Type B pancreatic cell (in vitro differentiated cells): ENCODE measurements around the gene SYNJ2. TPM values are rescaled to one million over a fixed set of nuclear protein-coding genes. Genes with fewer than 3 reads are reported as not detected.
"Not testable (repeated sequence)": the region's sequence is repeated elsewhere in the genome, so short reads cannot be mapped to it uniquely, and the experiment has no call there.

Experiments
- DNase-seq: peaks from one replicate; pipeline ENCODE4 v3.0.0; 2021; ENCODE audit warnings: mixed read lengths; ENCODE audit not compliant: unreplicated experiment; ENCODE audit errors: extremely low spot score
- H3K27ac Mint-ChIP-seq: 2 replicates; pipeline ENCODE4 v1.8.0; 2021; ENCODE audit warnings: mild to moderate bottlenecking, mixed read lengths
- H3K27me3 Mint-ChIP-seq: 2 replicates; pipeline ENCODE4 v1.8.0; 2021; ENCODE audit warnings: mixed read lengths
- H3K36me3 Mint-ChIP-seq: 2 replicates; pipeline ENCODE4 v1.8.0; 2021; ENCODE audit warnings: mixed read lengths
- H3K4me1 Mint-ChIP-seq: one replicate; pipeline ENCODE4 v1.8.0; 2021; ENCODE audit warnings: mixed read lengths; ENCODE audit not compliant: unreplicated experiment
- H3K4me3 Mint-ChIP-seq: 2 replicates; pipeline ENCODE4 v1.8.0; 2021; ENCODE audit warnings: mild to moderate bottlenecking, mixed read lengths
- H3K9me3 Mint-ChIP-seq: 2 replicates; pipeline ENCODE4 v1.8.0; 2021; ENCODE audit warnings: mixed read lengths
- long read RNA-seq: library from polyadenylated mRNA; unstranded; transcript quantifications from one replicate; pipeline ENCODE4 v2.0.0, GENCODE V29; 2020
- total RNA-seq: library from RNA; stranded (reverse); gene quantifications from 2 replicates; pipeline ENCODE4 v1.2.1, GENCODE V29; 2021; ENCODE audit warnings: low replicate concordance
- TF ChIP-seq, protein P1 (sequence below): fragments of 200-600 bp; sonication (generic); conservative IDR thresholded peaks from 2 replicates; pipeline ENCODE4 v1.5.0; 2021; ENCODE audit warnings: antibody characterized with exemption, mild to moderate bottlenecking

SYNJ2 gene, protein sequence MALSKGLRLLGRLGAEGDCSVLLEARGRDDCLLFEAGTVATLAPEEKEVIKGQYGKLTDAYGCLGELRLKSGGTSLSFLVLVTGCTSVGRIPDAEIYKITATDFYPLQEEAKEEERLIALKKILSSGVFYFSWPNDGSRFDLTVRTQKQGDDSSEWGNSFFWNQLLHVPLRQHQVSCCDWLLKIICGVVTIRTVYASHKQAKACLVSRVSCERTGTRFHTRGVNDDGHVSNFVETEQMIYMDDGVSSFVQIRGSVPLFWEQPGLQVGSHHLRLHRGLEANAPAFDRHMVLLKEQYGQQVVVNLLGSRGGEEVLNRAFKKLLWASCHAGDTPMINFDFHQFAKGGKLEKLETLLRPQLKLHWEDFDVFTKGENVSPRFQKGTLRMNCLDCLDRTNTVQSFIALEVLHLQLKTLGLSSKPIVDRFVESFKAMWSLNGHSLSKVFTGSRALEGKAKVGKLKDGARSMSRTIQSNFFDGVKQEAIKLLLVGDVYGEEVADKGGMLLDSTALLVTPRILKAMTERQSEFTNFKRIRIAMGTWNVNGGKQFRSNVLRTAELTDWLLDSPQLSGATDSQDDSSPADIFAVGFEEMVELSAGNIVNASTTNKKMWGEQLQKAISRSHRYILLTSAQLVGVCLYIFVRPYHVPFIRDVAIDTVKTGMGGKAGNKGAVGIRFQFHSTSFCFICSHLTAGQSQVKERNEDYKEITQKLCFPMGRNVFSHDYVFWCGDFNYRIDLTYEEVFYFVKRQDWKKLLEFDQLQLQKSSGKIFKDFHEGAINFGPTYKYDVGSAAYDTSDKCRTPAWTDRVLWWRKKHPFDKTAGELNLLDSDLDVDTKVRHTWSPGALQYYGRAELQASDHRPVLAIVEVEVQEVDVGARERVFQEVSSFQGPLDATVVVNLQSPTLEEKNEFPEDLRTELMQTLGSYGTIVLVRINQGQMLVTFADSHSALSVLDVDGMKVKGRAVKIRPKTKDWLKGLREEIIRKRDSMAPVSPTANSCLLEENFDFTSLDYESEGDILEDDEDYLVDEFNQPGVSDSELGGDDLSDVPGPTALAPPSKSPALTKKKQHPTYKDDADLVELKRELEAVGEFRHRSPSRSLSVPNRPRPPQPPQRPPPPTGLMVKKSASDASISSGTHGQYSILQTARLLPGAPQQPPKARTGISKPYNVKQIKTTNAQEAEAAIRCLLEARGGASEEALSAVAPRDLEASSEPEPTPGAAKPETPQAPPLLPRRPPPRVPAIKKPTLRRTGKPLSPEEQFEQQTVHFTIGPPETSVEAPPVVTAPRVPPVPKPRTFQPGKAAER (N-terminal part only)
- total RNA-seq = 17.0 and 31.2 TPM in 2 replicates
- long read RNA-seq, partial matches to known transcripts = 7 of 14 reads
- long read RNA-seq, other reads (novel, unspliced or antisense) = 7 of 14 reads

DNA sequence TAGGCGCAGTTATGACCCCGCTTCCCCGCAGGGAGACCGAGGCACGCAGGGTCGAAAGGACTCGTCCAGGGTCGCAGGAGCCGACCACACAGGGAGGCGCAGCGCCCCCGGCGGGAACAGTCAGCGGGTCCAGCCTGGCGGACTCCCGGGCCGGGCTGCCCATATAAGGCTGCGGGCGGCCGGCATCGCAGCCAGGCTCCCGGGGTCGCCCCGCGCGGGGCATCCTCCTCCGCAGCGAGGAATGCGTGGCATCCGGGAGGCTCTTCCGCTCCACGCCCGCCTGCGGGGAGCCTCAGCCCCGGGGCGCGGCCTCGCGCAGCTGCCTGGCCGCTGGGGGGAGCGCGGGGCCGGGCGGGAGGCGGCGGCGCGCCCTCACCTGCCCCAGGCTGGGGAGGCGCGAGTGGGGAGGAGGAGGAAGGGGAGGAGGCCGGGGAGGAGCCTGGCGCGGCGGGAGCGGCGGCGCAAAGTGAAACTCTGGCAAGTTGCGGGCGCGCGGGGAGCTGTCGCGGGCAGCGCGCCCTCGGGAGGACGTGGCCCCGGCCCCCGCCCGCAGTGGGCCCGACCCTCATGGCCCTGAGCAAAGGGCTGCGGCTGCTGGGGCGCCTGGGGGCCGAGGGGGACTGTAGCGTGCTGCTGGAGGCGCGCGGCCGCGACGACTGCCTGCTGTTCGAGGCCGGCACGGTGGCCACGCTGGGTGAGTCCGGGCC is at the start of gene SYNJ2:
Gene SYNJ2 (plus strand): TSS at position 469 of the 707 bp plus-strand sequence. CDS start 99 bp downstream, at position 568.
- no peaks in the 10 kb centered on the region for H3K9me3 Mint-ChIP-seq
- H3K27me3 Mint-ChIP-seq = peaks cover 9% of the 10 kb centered on the region
- H3K27ac Mint-ChIP-seq = peak within 1 kb of the TSS; percentile 67
- peaks cover 23% of the 10 kb centered on the region for H3K4me1 Mint-ChIP-seq
- H3K36me3 Mint-ChIP-seq = no peaks in the 10 kb centered on the region
- no peak for DNase-seq
- H3K4me3 Mint-ChIP-seq = peak within 1 kb of the TSS; percentile 92
- TF ChIP-seq, protein P1, sequence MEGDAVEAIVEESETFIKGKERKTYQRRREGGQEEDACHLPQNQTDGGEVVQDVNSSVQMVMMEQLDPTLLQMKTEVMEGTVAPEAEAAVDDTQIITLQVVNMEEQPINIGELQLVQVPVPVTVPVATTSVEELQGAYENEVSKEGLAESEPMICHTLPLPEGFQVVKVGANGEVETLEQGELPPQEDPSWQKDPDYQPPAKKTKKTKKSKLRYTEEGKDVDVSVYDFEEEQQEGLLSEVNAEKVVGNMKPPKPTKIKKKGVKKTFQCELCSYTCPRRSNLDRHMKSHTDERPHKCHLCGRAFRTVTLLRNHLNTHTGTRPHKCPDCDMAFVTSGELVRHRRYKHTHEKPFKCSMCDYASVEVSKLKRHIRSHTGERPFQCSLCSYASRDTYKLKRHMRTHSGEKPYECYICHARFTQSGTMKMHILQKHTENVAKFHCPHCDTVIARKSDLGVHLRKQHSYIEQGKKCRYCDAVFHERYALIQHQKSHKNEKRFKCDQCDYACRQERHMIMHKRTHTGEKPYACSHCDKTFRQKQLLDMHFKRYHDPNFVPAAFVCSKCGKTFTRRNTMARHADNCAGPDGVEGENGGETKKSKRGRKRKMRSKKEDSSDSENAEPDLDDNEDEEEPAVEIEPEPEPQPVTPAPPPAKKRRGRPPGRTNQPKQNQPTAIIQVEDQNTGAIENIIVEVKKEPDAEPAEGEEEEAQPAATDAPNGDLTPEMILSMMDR = peak; percentile 72

DNA sequence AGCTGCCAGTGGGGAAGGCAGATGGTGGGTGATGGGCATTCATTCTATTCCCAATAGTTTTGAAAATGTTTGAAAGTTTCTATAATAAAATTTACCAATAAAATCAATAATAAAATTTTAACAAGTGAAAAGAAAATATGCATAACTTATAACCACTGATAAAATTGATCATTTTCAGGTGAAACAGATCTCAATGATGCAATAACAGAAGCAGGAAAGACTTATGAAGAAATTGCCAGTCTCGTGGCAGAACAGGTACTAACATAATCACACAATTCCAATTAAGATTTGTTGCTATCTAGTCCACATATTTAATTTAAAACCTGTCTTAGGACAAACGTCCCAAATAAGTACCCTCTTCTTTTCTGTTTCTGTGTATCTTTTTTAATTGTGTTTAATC is 45.9 kb upstream of the SYNJ2 start:
- TF ChIP-seq, protein P1 = no peak
- DNase-seq = no peak
- H3K36me3 Mint-ChIP-seq = peaks cover 26% of the 10 kb centered on the region
- H3K27me3 Mint-ChIP-seq = no peaks in the 10 kb centered on the region
- H3K9me3 Mint-ChIP-seq = no peaks in the 10 kb centered on the region
- no peaks in the 10 kb centered on the region for H3K4me1 Mint-ChIP-seq
- no peak overlapping the region for H3K4me3 Mint-ChIP-seq
- no peak overlapping the region for H3K27ac Mint-ChIP-seq

DNA sequence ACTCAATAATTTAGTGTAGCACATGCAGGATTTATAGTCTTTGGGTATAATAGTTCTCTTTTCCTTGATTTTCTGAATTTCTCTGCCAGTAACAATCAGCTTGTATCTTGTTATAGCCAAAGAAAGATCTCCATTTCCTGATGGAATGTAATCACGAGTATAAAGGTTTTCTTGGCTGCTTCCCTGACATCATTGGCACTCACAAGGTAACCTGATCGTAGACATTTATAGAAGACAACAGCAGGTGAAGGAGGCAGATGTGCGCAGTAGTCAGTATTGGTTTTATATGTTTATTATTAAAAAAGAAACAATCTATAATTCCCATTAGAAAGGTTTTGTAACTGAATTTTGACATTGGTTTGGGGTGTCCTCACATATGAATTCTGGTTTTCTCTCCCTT is 44.3 kb upstream of the SYNJ2 start:
- no peaks in the 10 kb centered on the region for H3K27me3 Mint-ChIP-seq
- no peak for DNase-seq
- H3K27ac Mint-ChIP-seq = no peak overlapping the region
- no peaks in the 10 kb centered on the region for H3K9me3 Mint-ChIP-seq
- H3K4me1 Mint-ChIP-seq = no peaks in the 10 kb centered on the region
- H3K36me3 Mint-ChIP-seq = peaks cover 25% of the 10 kb centered on the region
- TF ChIP-seq, protein P1 = no peak
- no peak overlapping the region for H3K4me3 Mint-ChIP-seq

DNA sequence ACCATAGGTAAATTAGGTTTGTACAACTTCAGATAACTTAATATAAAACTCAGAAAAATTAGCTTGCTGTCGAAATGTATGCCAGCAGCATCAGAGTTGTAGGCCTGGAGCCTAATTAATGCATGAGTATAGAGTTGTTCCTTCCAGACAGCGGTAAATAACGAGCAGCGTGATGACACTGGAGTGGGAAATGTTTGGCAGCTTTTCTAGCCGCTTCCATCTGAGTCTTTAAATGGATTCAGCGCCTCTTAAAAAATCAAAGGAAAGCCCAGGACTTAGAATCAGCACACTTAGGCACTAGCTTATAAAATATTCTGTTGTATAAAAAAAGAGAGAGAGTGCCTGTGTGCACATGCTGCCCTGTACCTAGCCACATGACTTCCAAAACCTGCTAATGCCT is 43.7 kb upstream of the SYNJ2 start:
- no peak for DNase-seq
- Mint-ChIP-seq H3K36me3 (peaks cover 23% of the 10 kb centered on the region), H3K9me3 (no peaks in the 10 kb centered on the region), H3K4me3 (no peak overlapping the region), H3K4me1 (no peaks in the 10 kb centered on the region), H3K27me3 (no peaks in the 10 kb centered on the region), H3K27ac (no peak overlapping the region)
- TF ChIP-seq, protein P1 = no peak

DNA sequence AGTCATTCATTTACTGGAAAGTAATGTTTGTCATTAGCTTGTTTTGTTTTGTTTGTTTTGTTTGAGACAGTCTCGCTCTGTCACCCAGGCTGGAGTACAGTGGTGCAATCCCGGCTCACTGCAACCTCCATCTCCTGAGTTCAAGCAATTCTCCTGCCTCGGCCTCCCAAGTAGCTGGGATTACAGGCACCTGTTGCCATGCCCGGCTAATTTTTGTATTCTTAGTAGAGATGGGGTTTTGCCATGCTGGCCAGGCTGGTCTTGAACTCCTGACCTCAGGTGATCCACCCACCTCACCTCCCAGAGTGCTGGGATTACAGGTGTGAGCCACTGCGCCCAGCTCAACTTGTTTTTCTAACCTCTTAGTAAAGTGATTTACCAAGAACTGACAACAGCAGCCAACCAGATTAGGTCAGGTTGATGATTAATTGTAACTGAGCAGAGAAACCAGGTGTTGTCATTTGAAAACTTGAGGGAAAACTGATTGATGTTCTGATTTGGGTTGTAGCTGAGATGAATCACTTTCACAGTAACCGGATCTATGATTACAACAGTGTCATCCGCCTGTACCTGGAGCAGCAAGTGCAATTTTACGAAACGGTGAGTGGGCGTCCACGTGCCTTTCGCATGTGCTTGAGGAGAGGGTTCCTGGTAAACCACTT is 41.2 kb upstream of the SYNJ2 start:
- H3K4me1 Mint-ChIP-seq, H3K27me3 Mint-ChIP-seq, H3K4me3 Mint-ChIP-seq, H3K27ac Mint-ChIP-seq, DNase-seq, H3K9me3 Mint-ChIP-seq: not testable (repeated sequence)
- peaks cover 31% of the 10 kb centered on the region for H3K36me3 Mint-ChIP-seq
